ENCODE results near the gene FGF12.

The FGF12 gene

DNA sequence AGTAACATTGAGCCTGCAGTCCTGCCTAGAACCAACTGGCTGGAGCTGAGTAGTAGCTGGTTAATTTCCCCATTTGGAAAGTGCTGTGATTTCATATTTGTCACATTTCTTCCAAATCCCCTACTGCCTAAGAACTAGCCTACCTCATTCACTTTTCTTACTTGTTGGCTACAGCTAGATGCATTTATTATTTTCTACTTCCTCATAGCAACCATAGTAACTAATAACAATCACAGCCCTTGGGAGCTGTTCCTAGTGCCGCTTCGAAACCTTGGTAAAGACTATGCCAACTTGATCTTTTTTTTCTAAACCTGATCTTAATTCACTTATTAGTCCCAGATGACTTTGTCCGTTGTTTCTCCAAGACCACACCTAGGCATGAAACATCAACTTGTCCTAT is 240.3 kb downstream of the FGF12 start:
- DNase-seq, result no peak

DNA sequence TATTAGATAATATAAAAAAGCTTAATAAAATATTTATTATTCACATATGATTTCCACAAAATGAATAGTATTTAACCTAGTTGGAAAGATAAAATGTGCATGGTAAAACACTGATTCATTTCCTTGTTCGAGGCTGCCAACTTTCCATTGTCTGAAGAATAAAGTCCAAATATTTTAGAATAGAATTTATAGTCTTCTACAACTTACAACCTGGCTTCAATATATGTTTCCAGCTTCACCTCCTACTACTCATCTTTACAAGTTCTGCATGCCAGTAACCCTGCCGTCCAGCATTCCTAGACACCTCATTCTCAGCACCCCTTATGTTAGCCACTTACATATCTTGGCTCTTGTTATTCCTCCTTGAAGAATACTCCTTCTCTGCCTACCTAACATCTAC is 244.5 kb downstream of the FGF12 start:
- no peak for DNase-seq

DNA sequence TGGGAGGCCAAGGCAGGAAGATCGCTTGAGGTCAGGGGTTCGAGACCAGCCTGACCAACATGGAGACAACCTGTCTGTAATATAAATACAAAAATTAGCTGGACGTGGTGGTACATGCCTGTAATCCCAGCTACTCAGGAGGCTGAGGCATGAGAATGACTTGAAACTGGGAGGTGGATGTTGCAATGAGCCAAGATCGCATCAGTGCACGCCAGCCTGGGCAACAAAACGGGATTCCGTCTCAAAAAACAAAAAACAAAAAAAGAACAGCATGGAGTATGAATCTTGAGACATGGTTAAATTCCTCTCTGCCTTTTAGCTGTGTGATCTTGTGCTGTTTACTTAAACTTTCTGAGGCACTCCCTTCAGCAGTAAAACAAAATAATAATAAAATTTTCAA is 244.9 kb downstream of the FGF12 start:
- no peak for DNase-seq

DNA sequence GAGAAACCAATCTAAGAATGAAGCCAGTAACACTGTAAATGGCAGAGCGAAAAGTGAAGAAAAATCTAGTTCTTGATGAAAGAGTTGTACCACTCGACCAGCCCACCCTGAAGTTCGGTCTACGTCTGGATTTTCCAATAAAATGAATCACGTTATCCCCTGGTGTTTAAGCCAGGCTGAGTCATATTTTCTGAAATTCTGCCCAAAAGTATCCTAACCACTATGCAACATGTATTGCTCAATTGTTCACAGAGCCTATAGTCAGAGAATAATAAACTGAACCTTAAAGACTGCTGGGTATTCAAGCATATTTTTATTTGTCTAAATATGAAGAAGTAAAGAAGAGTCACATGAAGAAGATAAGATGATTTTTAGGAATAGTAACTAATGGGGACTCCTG is 245.7 kb downstream of the FGF12 start:
- DNase-seq, result no peak

DNA sequence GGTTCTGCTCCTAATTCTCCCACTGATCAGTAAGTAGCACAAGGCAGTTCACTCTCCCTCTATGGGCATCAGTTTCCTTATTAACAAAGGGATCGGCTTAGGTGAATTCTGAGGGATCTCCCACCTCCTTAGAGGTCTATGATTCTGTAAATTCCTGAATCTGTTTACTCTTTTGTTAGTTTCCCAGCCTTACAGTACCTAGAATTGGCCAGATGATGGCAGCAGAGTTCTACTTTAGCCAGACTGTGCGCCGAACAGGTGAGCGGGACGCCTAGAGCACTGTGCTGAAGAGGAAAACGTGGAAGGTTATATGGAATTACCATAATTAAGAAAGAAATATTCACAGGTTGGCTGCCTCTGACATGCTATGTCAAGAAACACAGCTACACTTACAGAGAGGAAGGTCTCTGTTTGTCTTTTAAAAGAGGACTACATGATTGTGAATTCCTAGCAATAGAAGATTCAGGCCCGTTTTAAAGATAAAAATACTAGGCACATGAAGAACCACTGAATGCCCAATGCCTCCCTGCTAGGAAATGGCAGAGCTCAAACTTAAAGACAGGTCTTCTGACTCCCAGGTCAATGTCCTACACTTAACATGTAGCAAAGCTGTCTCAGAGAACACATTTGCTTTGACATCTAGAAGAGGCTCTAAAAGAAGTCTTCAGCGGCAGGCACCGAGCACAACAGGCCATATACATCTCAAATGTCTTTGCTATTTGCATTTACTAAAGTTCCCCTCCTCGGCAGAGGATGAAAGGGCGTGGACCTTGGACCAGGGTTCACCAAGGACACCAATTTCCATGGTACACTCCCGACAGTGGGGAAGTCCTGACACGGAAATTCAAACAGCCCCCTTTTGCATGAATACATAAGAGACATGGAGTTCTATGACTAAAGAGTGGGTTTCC is 259.9 kb downstream of the FGF12 start:
- DNase-seq, result no peak

GRCh38 chr3:192449036-192449435 is 278.3 kb downstream of the FGF12 start:
- no peak for DNase-seq

GRCh38 chr3:192445770-192446644 is 281.3 kb downstream of the FGF12 start:
- no peak for DNase-seq

- no peak for DNase-seq
Measured at GRCh38 chr3:192444791-192445106, 282.6 kb downstream of the FGF12 start.

DNA sequence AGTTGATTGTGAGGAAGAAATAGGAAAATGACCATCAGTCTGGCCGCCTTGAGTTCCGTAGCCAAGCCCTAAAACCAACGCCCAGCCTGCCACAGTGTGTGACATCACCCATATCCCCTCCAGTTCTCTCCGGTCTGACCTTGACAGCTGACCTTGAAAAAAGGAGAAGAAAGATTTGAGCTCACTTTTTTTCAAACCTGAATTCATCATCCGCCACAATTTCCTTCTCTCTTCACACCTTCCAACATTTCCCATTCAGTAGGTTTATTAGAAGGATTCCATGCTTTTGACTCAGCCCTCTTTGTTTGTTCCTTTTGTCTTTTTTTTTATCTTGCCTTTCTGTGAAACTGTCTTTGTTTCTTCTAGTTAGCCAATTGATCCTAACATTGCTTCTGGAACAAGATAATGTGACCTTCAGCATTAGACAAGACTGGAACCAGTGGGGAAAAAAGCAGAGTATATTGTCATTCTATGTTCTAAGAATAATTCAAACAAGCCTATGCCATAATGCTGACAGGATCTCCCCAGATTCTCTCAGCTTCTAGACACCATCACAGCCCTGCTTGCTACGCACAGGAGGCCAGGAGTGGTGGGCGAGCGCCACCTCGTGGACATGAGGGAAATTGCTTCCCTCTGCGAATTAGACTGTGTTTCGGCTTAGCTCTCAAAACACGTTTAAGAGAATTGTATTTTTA is 283.1 kb downstream of the FGF12 start:
- no peak for DNase-seq

- DNase-seq, result no peak
Measured at GRCh38 chr3:192435241-192435640, 292.1 kb downstream of the FGF12 start.

GRCh38 chr3:192434186-192434585 is 293.2 kb downstream of the FGF12 start:
- DNase-seq, result no peak

DNA sequence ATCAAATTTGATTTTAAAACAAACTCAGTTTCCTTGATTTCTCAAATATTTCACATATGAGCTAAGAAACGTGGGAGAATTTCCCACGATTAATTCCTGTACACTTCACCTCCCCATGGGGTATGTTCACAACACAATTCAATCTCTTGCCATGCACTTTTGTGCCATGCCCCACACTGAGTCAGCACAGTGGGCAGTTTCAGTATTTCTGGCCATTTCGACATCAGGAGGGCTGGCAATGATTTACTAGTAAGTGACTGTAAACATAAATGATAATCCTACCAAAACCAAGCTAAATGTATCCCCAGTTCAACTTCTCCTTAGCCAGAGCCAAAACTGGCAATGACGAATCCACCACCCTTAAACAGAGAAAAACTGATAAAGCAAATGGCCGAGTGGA is 293.6 kb downstream of the FGF12 start:
- DNase-seq, result no peak

DNA sequence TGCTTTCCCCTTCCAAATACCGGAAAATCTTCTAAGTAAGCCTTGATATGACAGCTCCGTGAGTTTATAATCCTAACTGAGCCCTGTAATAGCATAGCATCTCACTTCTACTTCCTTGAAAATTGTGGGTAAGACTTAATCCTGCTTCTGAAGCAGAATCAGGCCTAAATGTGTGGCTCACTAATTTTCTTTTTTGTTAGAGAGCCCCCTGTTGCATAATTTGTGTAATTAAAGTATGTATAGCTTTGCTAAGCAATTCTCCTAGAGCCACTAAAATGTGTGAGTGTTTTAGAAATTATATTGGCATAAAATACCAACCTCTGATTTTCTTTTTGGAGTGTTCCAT is 304.4 kb downstream of the FGF12 start:
- no peak for DNase-seq

DNA sequence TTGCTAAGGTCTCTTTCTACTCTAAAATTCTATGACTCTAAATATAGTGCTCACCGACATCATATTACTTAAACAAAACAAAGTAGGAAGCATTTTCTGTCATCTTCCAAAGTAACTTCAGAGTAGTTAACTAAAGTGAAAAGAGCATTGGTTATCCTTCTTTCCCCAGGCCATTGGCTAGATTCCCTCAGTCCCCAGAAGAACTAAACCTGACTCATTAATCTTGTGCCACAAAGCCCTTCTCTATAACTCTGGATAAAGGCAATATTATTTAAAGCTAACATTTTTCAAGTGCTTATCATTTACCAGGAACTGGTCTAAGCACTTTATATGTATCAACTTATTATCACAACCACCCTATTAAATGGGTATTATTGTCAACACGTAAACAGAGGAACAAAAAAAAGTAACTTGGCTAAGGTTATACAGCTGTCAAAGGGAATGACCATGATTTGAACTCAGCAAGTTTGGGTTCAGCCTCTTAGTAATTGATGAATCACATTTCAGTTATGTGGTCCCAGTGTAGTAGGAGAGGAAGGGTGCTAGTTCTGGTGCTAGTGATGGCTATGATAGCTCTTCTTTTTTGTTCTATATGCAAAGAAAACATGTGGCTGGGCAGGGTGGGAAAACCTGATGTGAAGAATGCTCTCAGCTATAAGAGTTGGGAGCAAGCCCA is 304.9 kb downstream of the FGF12 start:
- DNase-seq, result no peak

DNA sequence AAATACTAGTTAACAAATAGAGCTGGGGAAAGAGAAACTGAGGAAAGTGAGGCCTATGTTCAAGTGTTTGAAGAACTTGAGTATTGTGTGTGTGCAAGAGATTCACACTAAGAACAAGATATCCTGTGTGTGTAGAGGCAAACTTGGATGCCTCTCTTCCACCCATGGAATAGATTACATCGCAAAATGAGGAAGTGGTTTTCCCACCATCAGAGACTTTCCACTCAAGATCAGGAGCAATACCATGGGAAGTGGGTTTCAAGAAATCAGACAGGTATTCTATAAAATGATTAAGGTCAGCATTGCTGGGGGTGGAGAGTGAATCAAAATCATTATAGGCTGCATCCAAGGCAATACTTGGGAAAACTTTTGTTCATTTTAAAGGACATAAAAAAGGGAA is 308.0 kb downstream of the FGF12 start:
- no peak for DNase-seq

- no peak for DNase-seq
Measured at GRCh38 chr3:192417559-192418055, 309.7 kb downstream of the FGF12 start.

DNA sequence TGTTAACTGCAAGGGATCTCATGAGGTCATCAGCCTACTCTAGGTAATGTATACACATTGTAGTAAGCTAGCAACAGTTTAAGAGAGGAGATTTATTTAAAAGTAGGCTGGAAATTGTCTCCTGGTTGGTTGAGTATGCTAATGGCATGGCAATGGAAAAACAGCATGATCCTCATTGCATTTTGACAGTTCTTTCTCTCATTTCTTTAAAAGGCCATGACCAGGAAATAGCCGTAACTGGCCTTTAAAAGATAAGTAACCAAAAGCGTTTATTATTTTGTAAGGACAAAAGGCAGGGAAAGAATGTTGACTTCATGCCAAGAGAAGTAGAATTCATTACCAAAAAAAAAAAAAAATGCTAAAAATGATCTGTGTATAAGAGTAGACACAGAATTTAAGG is 310.3 kb downstream of the FGF12 start:
- DNase-seq, result no peak

GRCh38 chr3:192413461-192413860 is 313.9 kb downstream of the FGF12 start:
- DNase-seq, result no peak

- DNase-seq, result no peak
Measured at GRCh38 chr3:192410684-192410960, 316.7 kb downstream of the FGF12 start.

DNA sequence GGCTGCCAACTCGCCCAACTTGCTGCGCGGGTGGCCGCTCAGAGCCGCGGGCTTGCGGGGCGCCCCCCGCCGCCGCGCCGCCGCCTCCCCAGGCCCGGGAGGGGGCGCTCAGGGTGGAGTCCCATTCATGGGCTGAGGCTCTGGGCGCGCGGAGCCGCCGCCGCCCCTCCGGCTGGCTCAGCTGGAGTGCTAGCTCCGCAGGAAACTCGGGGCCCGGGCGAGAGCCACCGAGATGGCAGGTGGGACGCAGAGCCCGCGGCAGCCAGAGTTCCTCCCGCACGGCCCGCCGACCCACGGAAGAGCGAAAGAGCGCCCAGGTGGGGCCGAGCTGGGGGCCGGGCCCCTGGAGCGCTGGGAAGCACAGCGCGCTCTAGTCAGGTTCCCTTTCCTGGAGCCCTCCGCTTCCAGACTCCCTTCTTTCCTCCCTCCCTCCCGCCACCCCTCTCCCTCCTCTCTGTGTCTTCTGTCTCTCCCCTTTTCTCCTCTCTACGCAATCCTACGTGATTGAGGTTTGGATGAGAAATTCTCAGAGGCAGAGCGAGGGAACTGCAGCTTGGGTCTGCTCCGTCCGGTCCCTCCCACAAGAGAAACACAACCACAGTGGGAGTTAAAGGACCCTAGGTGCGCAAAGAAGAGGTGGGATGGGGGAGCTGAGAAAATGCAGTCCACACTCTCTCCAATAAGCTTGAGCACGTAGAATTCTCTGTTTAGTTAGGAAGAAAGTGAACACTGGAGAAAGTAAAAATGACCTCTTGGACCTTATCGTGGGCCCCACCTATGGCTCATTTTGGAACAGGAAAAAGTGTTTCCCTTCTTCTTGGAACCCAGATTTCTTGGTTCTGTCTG is 317.3 kb downstream of the FGF12 start:
- DNase-seq, result no peak

DNA sequence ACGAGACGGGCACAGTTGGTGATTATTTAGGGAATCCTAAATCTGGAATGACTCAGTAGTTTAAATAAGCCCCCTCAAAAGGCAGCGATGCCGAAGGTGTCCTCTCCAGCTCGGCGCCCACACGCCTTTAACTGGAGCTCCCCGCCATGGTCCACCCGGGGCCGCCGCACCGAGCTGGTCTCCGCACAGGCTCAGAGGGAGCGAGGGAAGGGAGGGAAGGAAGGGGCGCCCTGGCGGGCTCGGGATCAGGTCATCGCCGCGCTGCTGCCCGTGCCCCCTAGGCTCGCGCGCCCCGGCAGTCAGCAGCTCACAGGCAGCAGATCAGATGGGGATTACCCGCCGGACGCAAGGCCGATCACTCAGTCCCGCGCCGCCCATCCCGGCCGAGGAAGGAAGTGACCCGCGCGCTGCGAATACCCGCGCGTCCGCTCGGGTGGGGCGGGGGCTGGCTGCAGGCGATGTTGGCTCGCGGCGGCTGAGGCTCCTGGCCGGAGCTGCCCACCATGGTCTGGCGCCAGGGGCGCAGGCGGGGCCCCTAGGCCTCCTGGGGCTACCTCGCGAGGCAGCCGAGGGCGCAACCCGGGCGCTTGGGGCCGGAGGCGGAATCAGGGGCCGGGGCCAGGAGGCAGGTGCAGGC is 318.0 kb downstream of the FGF12 start:
- no peak for DNase-seq
